Measurements from ENCODE around the gene CBLB.

DNA sequence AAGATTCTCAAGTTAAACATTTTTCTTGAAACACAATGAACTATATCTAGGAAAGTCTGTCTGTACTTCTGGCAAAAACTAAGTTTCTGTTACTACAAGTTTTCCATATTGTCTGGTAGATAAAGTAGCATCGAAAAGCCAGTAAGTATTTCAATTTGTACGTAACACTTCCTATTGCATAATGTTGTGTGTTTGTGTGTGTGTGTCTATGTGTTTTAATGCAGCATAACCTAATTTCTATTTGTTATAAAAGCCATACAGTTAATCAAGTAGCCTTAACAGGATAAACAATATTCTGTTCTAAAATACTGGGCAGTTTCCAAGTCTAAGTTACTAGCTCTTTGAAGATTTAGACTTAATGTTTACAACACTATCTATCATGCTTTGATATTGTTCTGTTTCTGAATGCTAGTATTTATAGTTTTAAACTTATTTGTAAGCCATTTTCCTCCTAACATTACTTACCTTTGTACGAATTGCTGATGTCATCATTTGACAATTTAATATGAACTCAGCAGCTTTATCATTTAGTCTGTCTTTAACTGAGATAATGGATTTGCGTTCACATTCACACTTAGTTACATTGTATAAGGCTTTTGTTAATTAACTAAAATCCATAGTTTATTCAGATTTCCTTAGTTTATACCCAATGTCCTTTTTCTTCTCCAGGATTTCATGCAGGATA, 163.9 kb downstream of the CBLB start:
- TF ChIP-seq CTCF (IDR thresholded peaks at IDR 0.05) (no peak), POLR2A (IDR thresholded peaks at IDR 0.05) (no peak), EP300 (IDR thresholded peaks at IDR 0.05) (no peak)

Measured in tibial nerve (tissue), 4 donors.